DOHH2 (cell line): Measurements from ENCODE around the gene RASSF4.

Experiments used
- H3F3A ChIP-seq: fragments of 200-600 bp; sonication (generic), shearing (Covaris generic); 2 replicates; pipeline ENCODE4 v1.6.0; 2016; ENCODE audit warnings: antibody characterized with exemption, mild to moderate bottlenecking; ENCODE audit not compliant: control insufficient read depth, insufficient read depth
- H3K27ac ChIP-seq: fragments of 200-600 bp; sonication (generic); 2 replicates; pipeline ENCODE4 v1.5.1; 2014; ENCODE audit warnings: low read depth, mild to moderate bottlenecking, low read length, moderate library complexity
- H3K27me3 ChIP-seq: fragments of 200-600 bp; sonication (generic); 2 replicates; pipeline ENCODE4 v1.6.1; 2014; ENCODE audit warnings: mild to moderate bottlenecking, low read length, mixed read lengths; ENCODE audit not compliant: control insufficient read depth
- H3K36me3 ChIP-seq: fragments of 200-600 bp; sonication (generic); 2 replicates; pipeline ENCODE4 v1.6.1; 2014; ENCODE audit warnings: mild to moderate bottlenecking, low read length, moderate library complexity, mixed read lengths; ENCODE audit not compliant: control insufficient read depth
- H3K4me1 ChIP-seq: fragments of 200-600 bp; sonication (generic); 2 replicates; pipeline ENCODE4 v1.6.1; 2014; ENCODE audit warnings: mild to moderate bottlenecking, low read length, mixed read lengths; ENCODE audit not compliant: control insufficient read depth
- H3K4me2 ChIP-seq: fragments of 200-600 bp; sonication (generic); 2 replicates; pipeline ENCODE4 v1.6.0; 2014; ENCODE audit warnings: mild to moderate bottlenecking, low read length, moderate library complexity
- H3K4me3 ChIP-seq: fragments of 200-600 bp; sonication (generic); 2 replicates; pipeline ENCODE4 v1.5.1; 2014; ENCODE audit warnings: mild to moderate bottlenecking, low read length, mixed read lengths
- H3K79me2 ChIP-seq: fragments of 200-600 bp; sonication (generic); 2 replicates; pipeline ENCODE4 v1.6.1; 2014; ENCODE audit warnings: mild to moderate bottlenecking, low read length, mixed read lengths; ENCODE audit not compliant: control insufficient read depth
- H3K9me2 ChIP-seq: fragments of 200-600 bp; sonication (generic); replicated peaks from 2 replicates; pipeline ENCODE4 v1.6.1; 2014; ENCODE audit warnings: mild to moderate bottlenecking, low read length, mixed read lengths; ENCODE audit not compliant: control insufficient read depth
- H3K9me3 ChIP-seq: fragments of 200-600 bp; sonication (generic); 2 replicates; pipeline ENCODE4 v1.6.1; 2014; ENCODE audit warnings: antibody characterized with exemption, low read length, mixed read lengths; ENCODE audit not compliant: control insufficient read depth, insufficient read depth
- H4K20me1 ChIP-seq: fragments of 200-600 bp; sonication (generic); 2 replicates; pipeline ENCODE4 v1.6.0; 2014; ENCODE audit warnings: low read depth, mild to moderate bottlenecking, antibody characterized with exemption, low read length, moderate library complexity; ENCODE audit not compliant: control insufficient read depth, insufficient read depth
- CTCF ChIP-seq: fragments of 200-600 bp; sonication (generic); IDR thresholded peaks from one replicate; pipeline ENCODE4 v1.5.1; 2014; ENCODE audit warnings: antibody characterized with exemption, mild to moderate bottlenecking, low read depth, low read length; ENCODE audit not compliant: poor library complexity, severe bottlenecking
- EZH2phosphoT487 ChIP-seq: fragments of 200-600 bp; sonication (generic); IDR thresholded peaks from 2 replicates; pipeline ENCODE4 v1.6.1; 2017; ENCODE audit warnings: borderline replicate concordance, mild to moderate bottlenecking, antibody characterized with exemption, low read length, moderate library complexity, mixed read lengths

RASSF4 gene

GRCh38 chr10:44983895-44984278 is 24.3 kb downstream of the RASSF4 start:
- H3K79me2 ChIP-seq: no peaks in the 10 kb centered on the region
- no peaks in the 10 kb centered on the region for H3F3A ChIP-seq
- TF ChIP-seq CTCF: no peak
- no peak for TF ChIP-seq EZH2phosphoT487
- no peak overlapping the region for H3K4me2 ChIP-seq
- H3K36me3 ChIP-seq: no peaks in the 10 kb centered on the region
- H3K27me3 ChIP-seq: peaks cover 29% of the 10 kb centered on the region
- H3K9me2 ChIP-seq: no peaks in the 10 kb centered on the region
- H3K27ac ChIP-seq: no peak overlapping the region
- H4K20me1 ChIP-seq: no peaks in the 10 kb centered on the region
- H3K4me1 ChIP-seq: peaks cover 2% of the 10 kb centered on the region
- H3K4me3 ChIP-seq: no peak overlapping the region
- H3K9me3 ChIP-seq: no peaks in the 10 kb centered on the region

- Histone ChIP-seq H3F3A (no peaks in the 10 kb centered on the region), H3K4me3 (no peak overlapping the region), H4K20me1 (no peaks in the 10 kb centered on the region), H3K79me2 (no peaks in the 10 kb centered on the region), H3K9me2 (no peaks in the 10 kb centered on the region), H3K27me3 (peaks cover 28% of the 10 kb centered on the region), H3K4me1 (no peaks in the 10 kb centered on the region), H3K27ac (no peak overlapping the region), H3K9me3 (no peaks in the 10 kb centered on the region), H3K36me3 (no peaks in the 10 kb centered on the region), H3K4me2 (no peak overlapping the region)
- TF ChIP-seq CTCF (no peak), EZH2phosphoT487 (no peak)
Observed at GRCh38 chr10:44984671-44985101, 25.1 kb downstream of the RASSF4 start.

- no peaks in the 10 kb centered on the region for H3K9me3 ChIP-seq
- no peaks in the 10 kb centered on the region for H3F3A ChIP-seq
- H3K4me3 ChIP-seq: no peak overlapping the region
- H3K27me3 ChIP-seq: peaks cover 23% of the 10 kb centered on the region
- H3K36me3 ChIP-seq: no peaks in the 10 kb centered on the region
- no peaks in the 10 kb centered on the region for H3K4me1 ChIP-seq
- H4K20me1 ChIP-seq: no peaks in the 10 kb centered on the region
- H3K27ac ChIP-seq: no peak overlapping the region
- no peak overlapping the region for H3K4me2 ChIP-seq
- no peaks in the 10 kb centered on the region for H3K79me2 ChIP-seq
- no peaks in the 10 kb centered on the region for H3K9me2 ChIP-seq
- TF ChIP-seq EZH2phosphoT487 (no peak), CTCF (no peak)
Observed at GRCh38 chr10:44985175-44985681, 25.6 kb downstream of the RASSF4 start.
